Tibial nerve (tissue), 4 donors: ENCODE results near the gene EFNB3. TPM values are rescaled to one million over a fixed set of nuclear protein-coding genes. Genes with fewer than 3 reads are reported as not detected.

Source experiments
- DNase-seq, 2 donors: peaks; one replicate each; pipeline ENCODE4 v3.0.0-alpha.2; 2019; ENCODE audit warnings: low spot score in 2 of 2
- H3K27ac ChIP-seq, 4 donors: fragments of 200-600 bp; sonication (generic) in 3 of 4; one replicate each; pipeline ENCODE4 v1.5.1; 2017 to 2019; ENCODE audit warnings: mild to moderate bottlenecking in 1 of 4
- H3K27me3 ChIP-seq, 2 donors: fragments of 200-600 bp; sonication (generic) in 1 of 2; one replicate each; pipeline versions ENCODE4 v1.5.1 to v1.6.0; 2017 to 2019
- H3K36me3 ChIP-seq, 3 donors: fragments of 200-600 bp; sonication (generic); one replicate each; pipeline ENCODE4 v1.5.1; 2018 to 2019
- H3K4me1 ChIP-seq, 4 donors: fragments of 200-600 bp; sonication (generic) in 3 of 4; one replicate each; pipeline ENCODE4 v1.5.1; 2017 to 2019
- H3K4me3 ChIP-seq, 4 donors: fragments of 200-600 bp; sonication (generic) in 3 of 4; one replicate each; pipeline ENCODE4 v1.5.1; 2017 to 2019; ENCODE audit warnings: mild to moderate bottlenecking in 1 of 4, moderate library complexity in 1 of 4
- H3K9me3 ChIP-seq, 4 donors: fragments of 200-600 bp; sonication (generic) in 3 of 4; one replicate each; pipeline ENCODE4 v1.5.1; 2017 to 2019
- EP300 ChIP-seq, 2 donors: sonication (generic); formaldehyde crosslinking; IDR thresholded peaks; one replicate each; pipeline ENCODE4 v1.6.1; 2017; ENCODE audit warnings: antibody characterized with exemption in 2 of 2, mild to moderate bottlenecking in 1 of 2
- POLR2A ChIP-seq, 2 donors: fragments of 450-650 bp; IDR thresholded peaks; one replicate each; pipeline ENCODE4 v1.6.1; 2017; ENCODE audit warnings: antibody characterized with exemption in 2 of 2, mild to moderate bottlenecking in 2 of 2, moderate library complexity in 2 of 2
- WGBS, 2 donors: methylation state at CpG; one replicate each; pipeline ENCODE4 v1.1.5; 2018; 5-methylcytosine and 5-hydroxymethylcytosine counted together
- total RNA-seq, 4 donors: library from RNA; depleted of rRNA; stranded (reverse); fragments of >200 nt; gene quantifications; one replicate each; pipeline ENCODE4 v1.1.0, GENCODE V29; 2016
- TF ChIP-seq, protein P1 (sequence below), 5 experiments: fragments of 200-600 bp in 3 of 5; fragments of 450-650 bp in 2 of 5; sonication (generic) in 3 of 5; IDR thresholded peaks; one replicate each; pipeline ENCODE4 v1.5.1; 2016 to 2019; ENCODE audit warnings: antibody characterized with exemption in 5 of 5, mild to moderate bottlenecking in 3 of 5, moderate library complexity in 2 of 5

The EFNB3 gene
- total RNA-seq, 4 donors from 2014 or later = 0.20 to 0.21 TPM; not detected in 2

- Histone ChIP-seq H3K27me3 (no peaks in the 10 kb centered on the region), H3K27ac (no peak overlapping the region), H3K9me3 (peaks cover 0 to 2% (median 0%) of the 10 kb centered on the region in 4 donors), H3K4me1 (peaks cover 0 to 6% (median 0%) of the 10 kb centered on the region in 4 donors), H3K4me3 (no peak overlapping the region), H3K36me3 (no peaks in the 10 kb centered on the region)
- no peak for DNase-seq
- TF ChIP-seq POLR2A (IDR thresholded peaks at IDR 0.05) (no peak), EP300 (IDR thresholded peaks at IDR 0.05) (no peak)
- TF ChIP-seq, protein P1, sequence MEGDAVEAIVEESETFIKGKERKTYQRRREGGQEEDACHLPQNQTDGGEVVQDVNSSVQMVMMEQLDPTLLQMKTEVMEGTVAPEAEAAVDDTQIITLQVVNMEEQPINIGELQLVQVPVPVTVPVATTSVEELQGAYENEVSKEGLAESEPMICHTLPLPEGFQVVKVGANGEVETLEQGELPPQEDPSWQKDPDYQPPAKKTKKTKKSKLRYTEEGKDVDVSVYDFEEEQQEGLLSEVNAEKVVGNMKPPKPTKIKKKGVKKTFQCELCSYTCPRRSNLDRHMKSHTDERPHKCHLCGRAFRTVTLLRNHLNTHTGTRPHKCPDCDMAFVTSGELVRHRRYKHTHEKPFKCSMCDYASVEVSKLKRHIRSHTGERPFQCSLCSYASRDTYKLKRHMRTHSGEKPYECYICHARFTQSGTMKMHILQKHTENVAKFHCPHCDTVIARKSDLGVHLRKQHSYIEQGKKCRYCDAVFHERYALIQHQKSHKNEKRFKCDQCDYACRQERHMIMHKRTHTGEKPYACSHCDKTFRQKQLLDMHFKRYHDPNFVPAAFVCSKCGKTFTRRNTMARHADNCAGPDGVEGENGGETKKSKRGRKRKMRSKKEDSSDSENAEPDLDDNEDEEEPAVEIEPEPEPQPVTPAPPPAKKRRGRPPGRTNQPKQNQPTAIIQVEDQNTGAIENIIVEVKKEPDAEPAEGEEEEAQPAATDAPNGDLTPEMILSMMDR (IDR thresholded peaks at IDR 0.05) = no peak
- WGBS, 2 donors = 65 to 68% methylated on average over 10 of the region's 10 CpGs
Measured at GRCh38 chr17:7748076-7748775, 43.2 kb downstream of the EFNB3 start.

GRCh38 chr17:7750321-7750821 is 45.4 kb downstream of the EFNB3 start:
- Histone ChIP-seq H3K27ac (no peak overlapping the region), H3K9me3 (peaks cover 0 to 2% (median 0%) of the 10 kb centered on the region in 4 donors), H3K27me3 (no peaks in the 10 kb centered on the region), H3K4me1 (peaks cover 0 to 6% (median 0%) of the 10 kb centered on the region in 4 donors), H3K36me3 (no peaks in the 10 kb centered on the region), H3K4me3 (no peak overlapping the region)
- TF ChIP-seq EP300 (IDR thresholded peaks at IDR 0.05) (no peak), POLR2A (IDR thresholded peaks at IDR 0.05) (no peak)
- TF ChIP-seq, protein P1 (IDR thresholded peaks at IDR 0.05) = no peak
- DNase-seq = no peak
- WGBS, 2 donors = 61 to 66% methylated on average over 4 of the region's 4 CpGs

DNA sequence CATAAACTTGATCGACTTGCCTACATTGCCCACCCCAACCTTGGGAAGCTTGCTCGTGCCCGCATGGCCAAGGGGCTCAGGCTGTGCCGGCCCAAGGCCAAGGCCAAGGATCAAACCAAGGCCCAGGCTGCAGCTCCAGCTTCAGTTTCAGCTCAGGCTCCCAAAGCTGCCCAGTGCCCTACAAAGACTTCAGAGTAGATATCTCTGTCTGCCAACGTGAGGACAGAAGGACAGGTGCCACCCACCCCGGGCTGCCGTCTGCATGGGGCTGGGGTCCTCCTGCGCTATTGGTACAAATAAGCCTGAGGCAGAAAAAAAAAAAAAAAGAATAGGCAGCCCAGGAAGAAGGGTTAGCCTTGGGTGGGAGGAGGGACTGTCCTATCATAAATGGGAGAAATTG is 49.7 kb downstream of the EFNB3 start:
- Histone ChIP-seq H3K4me1 (no peaks in the 10 kb centered on the region), H3K36me3 (no peaks in the 10 kb centered on the region), H3K9me3 (peaks cover 0 to 2% (median 0%) of the 10 kb centered on the region in 4 donors), H3K4me3 (no peak overlapping the region), H3K27me3 (no peaks in the 10 kb centered on the region), H3K27ac (no peak overlapping the region)
- DNase-seq = no peak
- whole genome bisulfite sequencing, 2 donors = 86 to 89% methylated on average over 8 of the region's 8 CpGs
- TF ChIP-seq EP300 (IDR thresholded peaks at IDR 0.05) = no peak
- TF ChIP-seq, protein P1 (IDR thresholded peaks at IDR 0.05) = no peak
- TF ChIP-seq POLR2A (IDR thresholded peaks at IDR 0.05) = no peak

DNA sequence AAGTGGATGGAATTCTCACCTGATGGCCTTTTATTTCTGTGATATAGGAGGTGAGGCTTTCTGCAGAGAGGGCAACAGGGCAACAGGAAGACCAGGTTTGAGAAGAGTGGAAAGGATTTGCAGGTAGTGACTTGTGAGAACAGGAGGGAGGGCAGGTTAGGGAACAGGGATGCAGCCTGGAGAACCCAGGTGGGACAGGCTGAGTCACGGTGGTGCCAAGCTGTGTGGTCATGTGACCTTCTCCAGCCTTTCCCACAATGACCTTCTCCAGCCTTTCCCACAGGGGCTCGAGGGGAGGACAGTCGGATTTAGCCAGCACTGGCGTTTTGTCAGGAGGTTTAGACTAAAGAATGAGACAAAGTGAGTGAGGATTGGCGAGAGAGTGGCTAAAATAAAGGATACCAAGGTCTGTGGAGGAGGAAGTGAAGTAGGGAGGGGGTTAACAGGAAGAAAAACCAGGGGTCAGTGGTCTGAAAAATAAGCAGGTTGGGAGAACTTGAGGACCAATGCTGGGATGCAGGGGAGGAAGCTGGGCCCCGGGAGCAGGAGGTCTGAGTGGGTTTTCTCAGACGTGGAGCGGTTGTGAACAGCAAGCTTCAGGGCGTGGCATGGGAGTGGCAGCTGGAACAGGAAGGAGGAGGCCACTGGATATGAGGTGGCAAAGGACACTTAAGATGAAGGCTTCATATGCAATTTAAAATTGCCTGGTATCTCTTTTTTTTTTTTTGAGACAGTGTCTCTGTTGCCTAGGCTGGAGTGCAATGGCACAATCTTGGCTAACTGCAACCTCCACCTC is 50.3 kb downstream of the EFNB3 start:
- no peak overlapping the region for H3K27ac ChIP-seq
- TF ChIP-seq, protein P1 (IDR thresholded peaks at IDR 0.05) = no peak
- TF ChIP-seq EP300 (IDR thresholded peaks at IDR 0.05) (no peak), POLR2A (IDR thresholded peaks at IDR 0.05) (no peak)
- DNase-seq = no peak
- H3K9me3 ChIP-seq = no peaks in the 10 kb centered on the region
- H3K36me3 ChIP-seq = no peaks in the 10 kb centered on the region
- no peaks in the 10 kb centered on the region for H3K4me1 ChIP-seq
- 42 to 50% methylated on average over 9 of the region's 9 CpGs for WGBS, 2 donors
- no peaks in the 10 kb centered on the region for H3K27me3 ChIP-seq
- no peak overlapping the region for H3K4me3 ChIP-seq

GRCh38 chr17:7756968-7757367 is 52.0 kb downstream of the EFNB3 start:
- no peaks in the 10 kb centered on the region for H3K4me1 ChIP-seq
- TF ChIP-seq EP300 (IDR thresholded peaks at IDR 0.05) = no peak
- TF ChIP-seq, protein P1 (IDR thresholded peaks at IDR 0.05) = no peak
- TF ChIP-seq POLR2A (IDR thresholded peaks at IDR 0.05) = no peak
- no peak for DNase-seq
- H3K27ac ChIP-seq = no peak overlapping the region
- 87% methylated on average over 14 of the region's 14 CpGs for WGBS, 2 donors
- no peaks in the 10 kb centered on the region for H3K36me3 ChIP-seq
- no peaks in the 10 kb centered on the region for H3K27me3 ChIP-seq
- no peaks in the 10 kb centered on the region for H3K9me3 ChIP-seq
- no peak overlapping the region for H3K4me3 ChIP-seq
